Head of caudate nucleus (tissue), 42 donors: ENCODE measurements around the gene GATAD2A.

ENCODE experiments used
- DNase-seq, 42 donors: peaks; one replicate each; pipeline versions ENCODE4 v3.0.0 to v3.0.0-alpha.2; 2020 to 2021; ENCODE audit warnings: mixed read lengths in 7 of 42
- intact Hi-C: fragments of 100-400 bp; cut with DNase I; formaldehyde crosslinking; loops from one replicate; pipeline ENCODE4 v1.15.0; 2022

The GATAD2A gene

DNA sequence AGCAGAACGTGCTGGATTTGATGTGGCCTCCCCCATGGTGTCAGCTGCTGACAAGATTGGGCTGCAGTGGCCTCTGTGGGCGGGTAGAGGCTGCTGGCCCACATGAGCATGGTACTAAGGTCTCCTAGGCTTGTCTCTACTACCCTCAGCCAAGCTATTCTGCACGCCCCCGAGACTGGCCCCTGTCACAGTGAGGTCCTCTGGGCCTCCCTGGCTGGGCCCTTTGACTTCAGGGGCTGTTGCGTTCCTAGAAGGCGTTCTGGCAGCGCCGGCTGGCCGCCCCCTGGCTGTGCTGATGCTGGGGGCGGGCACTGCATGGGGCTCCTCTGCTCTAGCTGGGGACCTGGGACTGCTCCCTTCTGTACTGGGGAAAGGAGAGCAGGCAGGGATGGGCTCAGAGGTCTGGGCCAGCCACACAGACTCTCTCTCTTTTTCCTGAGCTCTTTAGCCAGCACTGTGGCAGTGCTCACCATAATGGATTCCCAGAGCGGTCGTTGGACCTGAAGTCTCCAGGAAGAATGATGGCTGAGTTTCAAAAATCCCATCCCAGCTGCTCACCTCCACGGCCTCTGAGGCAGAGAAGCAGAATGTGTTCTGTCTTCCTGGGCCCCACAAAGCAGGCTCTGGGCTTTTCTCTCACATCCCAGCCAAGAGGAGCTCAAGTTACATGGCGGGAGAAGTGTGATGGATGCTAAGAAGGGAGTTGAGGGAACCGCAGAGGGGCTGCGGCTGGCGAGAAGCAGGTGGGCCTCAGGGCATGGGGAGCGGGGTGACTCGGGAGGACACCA lies 77.5 kb downstream of the GATAD2A start:
- DNase-seq: no peak
- intact Hi-C loops: no loop called here

DNA sequence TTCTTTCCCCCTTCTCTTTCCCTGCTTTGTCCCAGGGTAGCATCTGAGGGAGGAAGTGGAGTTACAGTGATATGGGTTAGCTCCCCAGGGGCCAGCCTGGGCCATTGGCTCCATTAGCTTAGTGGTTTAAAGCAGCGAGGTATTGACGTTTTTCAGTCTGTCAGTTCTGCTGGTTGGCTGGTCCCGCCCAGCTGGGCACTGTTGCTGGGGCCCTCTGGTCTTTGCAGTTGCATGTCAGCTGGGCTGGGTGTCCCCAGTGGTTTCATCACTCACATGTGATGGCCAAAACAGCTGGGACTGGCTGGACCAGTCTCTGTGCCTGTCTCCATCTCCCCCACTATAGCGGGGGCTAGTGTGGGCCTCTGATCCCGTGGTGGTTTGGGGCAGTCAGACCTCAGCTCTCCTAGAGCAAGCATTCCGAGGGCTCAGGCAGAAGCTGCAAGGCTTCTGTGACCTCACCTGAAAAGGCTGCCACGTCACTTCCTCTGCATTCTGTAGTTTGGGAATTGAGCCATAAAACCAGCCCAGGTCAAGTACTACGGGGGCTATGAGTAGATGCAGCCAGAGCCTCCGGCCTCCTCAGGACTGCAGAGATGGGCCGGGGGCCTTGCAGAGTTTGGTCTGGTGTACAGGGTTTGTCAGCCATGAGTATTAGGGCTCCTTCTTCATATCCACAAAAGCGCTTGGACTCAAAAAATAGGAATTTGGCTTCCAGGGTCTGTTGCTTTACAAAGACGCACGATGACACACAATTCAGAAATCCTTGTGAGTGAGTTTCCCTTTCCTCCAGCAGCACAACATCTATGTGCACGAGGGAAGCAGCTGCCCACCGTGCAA lies 79.9 kb downstream of the GATAD2A start:
- peak in 3 of 42 donors; percentile 24 to 47 (median 26) for DNase-seq
- intact Hi-C loops: loop anchor here (5.0 kb wide), 1 partner anchor 118 kb away; no protein-coding TSS in a partner anchor

DNA sequence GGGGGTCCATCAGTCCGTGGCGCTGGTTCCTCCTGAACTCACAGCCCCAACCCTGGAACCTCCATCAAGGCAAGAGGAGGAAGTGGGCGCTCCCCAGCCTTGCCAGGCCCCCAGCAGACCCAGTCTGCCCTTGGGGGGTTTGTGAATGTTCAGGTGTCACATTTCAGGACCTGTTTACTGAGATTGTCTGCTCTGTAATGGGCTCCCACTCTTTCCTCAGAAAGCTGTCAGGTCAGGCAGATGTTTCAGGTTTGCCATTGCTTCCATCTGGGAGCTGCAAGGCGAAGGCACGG lies 80.5 kb downstream of the GATAD2A start:
- intact Hi-C loops: loop anchor here (5.0 kb wide), 1 partner anchor 119 kb away; no protein-coding TSS in a partner anchor
- no peak for DNase-seq

DNA sequence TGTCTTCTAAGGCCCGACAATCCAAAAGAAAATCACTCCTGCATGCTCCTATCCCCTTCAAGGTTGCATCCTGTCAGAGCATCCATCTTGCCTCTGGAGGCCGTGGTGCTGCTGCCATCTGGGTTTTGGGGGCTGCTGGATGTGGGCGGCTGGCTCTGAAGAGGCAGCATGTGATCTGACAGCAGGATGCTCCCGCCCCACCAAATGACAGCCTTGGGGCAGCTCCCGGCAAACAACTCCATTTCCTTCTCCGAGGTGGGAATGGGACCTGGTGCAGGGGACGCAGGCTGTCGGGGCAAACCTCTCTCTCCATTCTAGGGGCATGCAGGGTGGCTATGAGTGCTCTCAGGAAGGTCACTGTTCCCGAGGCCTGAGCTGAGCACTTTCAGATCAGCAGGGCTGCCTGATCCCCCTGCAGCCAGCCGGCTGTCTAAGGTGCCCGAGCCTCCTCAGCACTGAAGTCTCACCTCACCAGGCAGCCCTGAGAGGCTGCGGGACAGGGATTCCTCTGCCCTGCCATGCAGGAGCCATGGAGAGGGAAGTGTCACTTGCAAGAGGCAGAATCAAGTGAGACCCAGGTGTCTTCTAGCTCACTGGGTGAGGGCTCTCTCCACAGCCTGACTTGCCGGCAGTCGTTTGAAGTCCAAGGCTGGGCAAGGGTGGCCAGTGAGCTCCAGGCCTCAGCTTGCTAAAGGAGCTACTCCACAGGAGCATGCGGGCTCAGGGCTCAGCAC lies 81.0 kb downstream of the GATAD2A start:
- DNase-seq: peak in 4 of 42 donors; percentile 9 to 27 (median 26)
- intact Hi-C loops: loop anchor here (5.0 kb wide), 1 partner anchor 119 kb away; no protein-coding TSS in a partner anchor

- intact Hi-C loops: loop anchor here (5.0 kb wide), 1 partner anchor 120 kb away; no protein-coding TSS in a partner anchor
- DNase-seq: no peak
These were observed 81.8 kb downstream of the GATAD2A start for GRCh38 chr19:19487077-19487949.

- no peak for DNase-seq
- intact Hi-C loops: loop anchor here (5.0 kb wide), 1 partner anchor 121 kb away; no protein-coding TSS in a partner anchor
These were observed 82.7 kb downstream of the GATAD2A start for GRCh38 chr19:19487950-19488874.

DNA sequence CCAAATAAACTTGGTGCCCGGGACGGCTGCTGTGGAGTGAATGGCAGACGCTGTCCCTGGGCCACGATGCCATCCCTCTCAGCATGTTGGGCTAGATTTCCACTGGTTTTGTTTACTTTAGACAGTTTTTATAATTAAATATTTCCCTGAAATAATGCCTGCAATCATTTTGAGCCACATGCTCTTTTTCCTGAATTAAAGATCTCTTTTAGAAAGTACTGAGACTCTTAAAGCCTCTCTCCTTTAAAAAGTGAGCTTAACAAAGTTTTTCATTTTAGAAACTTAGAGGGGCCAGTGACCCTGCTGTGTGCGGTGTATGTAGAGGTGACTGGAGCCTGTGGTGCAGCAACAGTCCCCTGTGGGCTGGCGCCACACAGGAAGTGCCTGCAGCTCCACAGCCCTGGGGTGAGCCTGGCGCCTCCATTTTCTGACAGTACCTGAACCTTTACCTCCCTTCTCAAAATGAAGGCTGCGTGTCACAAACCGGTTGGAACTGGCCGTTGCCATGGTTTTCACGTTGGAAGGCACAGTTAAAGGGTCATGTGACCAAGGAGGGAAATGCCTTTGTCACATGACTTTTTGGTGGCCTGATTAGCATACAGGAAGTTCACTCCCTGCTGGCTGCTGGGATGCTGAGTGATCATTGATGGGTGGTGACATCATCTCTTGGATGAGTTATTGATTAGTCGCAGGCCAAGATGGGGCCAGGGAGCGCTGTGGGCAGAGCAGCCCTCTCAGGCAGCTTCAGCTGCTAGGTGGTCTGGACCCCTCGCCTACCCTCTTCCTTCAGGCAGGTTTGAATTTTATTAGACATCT lies 83.6 kb downstream of the GATAD2A start:
- peak; percentile 45 to 91 (median 79) for DNase-seq
- intact Hi-C loops: loop anchor here (5.0 kb wide), 1 partner anchor 122 kb away; no protein-coding TSS in a partner anchor

GRCh38 chr19:19489804-19490204 lies 84.3 kb downstream of the GATAD2A start:
- intact Hi-C loops: loop anchor here (5.0 kb wide), 1 partner anchor 123 kb away; no protein-coding TSS in a partner anchor
- peak in 1 of 42 donors; percentile 28 for DNase-seq

DNA sequence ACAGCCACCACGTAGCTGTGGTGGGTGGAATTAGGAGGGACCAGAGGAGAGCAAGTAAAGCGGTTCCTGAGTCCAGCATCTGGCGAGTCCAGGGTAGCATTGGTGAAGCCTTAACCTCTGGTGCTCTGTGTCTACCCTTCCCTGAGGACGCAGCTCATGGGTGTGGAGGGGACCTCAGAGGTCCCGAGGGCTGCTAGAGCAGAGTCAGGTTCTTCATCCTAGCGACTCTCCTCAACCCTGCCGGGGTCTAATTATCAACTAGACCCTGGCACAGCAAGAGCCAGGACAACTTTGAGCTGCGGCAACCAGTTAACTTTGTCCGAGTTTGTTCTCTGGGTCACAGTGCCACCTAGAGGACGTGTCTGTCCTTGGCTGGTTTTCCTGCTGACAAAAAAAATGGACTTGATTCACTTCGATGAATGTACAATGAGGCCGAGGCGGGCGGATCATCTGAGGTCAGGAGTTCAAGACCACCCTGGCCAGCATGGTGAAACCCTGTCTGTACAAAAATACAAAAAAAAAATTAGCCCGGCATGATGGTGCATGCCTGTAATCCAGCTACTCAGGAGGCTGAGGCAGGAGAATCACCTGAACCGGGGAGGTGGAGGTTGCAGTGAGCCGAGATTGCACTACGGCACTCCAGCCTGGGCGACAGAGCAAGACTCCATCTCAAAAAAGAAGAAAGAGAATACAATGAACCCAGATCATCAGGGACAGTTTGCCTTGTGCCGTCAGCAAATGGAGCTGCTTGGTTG lies 84.9 kb downstream of the GATAD2A start:
- peak; percentile 63 to 93 (median 83) for DNase-seq
- intact Hi-C loops: no loop called here

DNA sequence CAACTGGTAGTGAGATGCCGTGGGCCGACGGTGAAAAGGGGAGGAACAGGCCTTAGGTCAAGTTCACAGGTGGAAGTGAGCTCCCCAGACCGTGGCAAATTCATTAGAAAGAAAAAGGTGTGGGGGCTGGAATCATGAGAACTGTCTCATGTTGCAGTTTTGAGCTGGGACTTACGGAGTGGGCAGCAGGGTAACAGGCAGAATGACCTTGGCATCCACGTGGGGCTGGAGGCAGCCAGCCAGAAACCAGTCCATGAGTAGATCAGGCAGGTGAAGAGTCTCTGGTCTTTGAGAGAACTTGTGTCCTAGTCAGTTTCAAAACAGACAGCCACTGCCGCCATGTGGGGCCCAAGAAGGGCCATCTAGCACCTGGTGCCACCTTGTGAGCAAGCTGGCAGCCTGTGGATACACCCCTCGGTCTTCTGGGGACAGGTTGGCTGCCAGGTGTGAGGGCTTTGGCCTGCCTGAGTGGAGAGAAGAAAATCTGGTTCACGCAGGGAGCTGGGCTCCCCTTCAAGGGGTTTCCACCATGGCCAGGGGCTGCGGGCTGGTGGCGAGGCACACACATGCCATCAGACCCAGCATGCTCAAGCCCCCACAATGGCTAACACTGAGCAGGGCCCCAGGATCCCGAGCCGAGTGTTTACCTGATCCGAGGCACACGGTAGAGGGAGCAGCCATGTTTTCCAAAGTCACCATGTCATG lies 86.0 kb downstream of the GATAD2A start:
- DNase-seq: no peak
- intact Hi-C loops: no loop called here

DNA sequence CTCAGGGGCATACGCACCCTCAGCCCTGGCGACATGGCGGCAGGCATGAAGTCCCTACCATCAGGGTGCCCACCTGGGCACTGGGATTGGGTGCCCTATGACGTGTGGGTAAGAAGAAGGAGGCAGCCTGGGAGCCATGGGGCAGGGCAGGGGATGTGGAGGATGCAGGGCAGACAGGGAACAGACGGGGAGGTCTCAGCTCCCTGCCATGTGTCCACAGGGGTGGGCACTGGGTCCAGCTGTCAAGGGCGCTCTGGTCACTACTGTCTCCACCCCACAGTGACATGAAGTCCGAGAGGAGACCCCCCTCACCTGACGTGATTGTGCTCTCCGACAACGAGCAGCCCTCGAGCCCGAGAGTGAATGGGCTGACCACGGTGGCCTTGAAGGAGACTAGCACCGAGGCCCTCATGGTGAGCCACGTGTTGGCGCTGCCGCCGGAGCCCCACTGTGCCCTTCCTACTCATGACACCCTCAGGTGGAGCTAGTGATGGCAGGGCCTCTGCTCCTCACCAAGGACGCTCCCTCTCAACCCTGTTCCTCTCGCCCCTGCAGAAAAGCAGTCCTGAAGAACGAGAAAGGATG lies 86.6 kb downstream of the GATAD2A start:
- intact Hi-C loops: no loop called here
- no peak for DNase-seq

- intact Hi-C loops: no loop called here
- DNase-seq: peak in 31 of 42 donors; percentile 31 to 80 (median 51)
These were observed 88.5 kb downstream of the GATAD2A start for GRCh38 chr19:19493841-19494546.

- DNase-seq: no peak
- intact Hi-C loops: no loop called here
These were observed 90.4 kb downstream of the GATAD2A start for GRCh38 chr19:19495614-19496603.
